ENCODE data around the gene CCDC185. TPM values are rescaled to one million over a fixed set of nuclear protein-coding genes. Genes with fewer than 3 reads are reported as not detected.

Gene CCDC185
- total RNA-seq, 1 donor from 2014 or later, result not detected

GRCh38 chr1:223403184-223403815, 10.1 kb downstream of the CCDC185 start:
- H3K4me3 Mint-ChIP-seq (ENCODE audit: unreplicated experiment), result no peak overlapping the region

GRCh38 chr1:223405507-223405906, 12.3 kb downstream of the CCDC185 start:
- no peaks in the 10 kb centered on the region for H3K36me3 Mint-ChIP-seq (ENCODE audit: unreplicated experiment)
- peaks cover 3% of the 10 kb centered on the region for H3K27me3 Mint-ChIP-seq (ENCODE audit: unreplicated experiment)

More at GRCh38 chr1:223403184-223403815, 10.1 kb downstream of the CCDC185 start:
- Mint-ChIP-seq H3K4me1 (ENCODE audit: unreplicated experiment) (no peaks in the 10 kb centered on the region), H3K27ac (ENCODE audit: unreplicated experiment) (no peak overlapping the region), H3K9me3 (ENCODE audit: unreplicated experiment) (peaks cover 29% of the 10 kb centered on the region), H3K27me3 (ENCODE audit: unreplicated experiment) (peaks cover 3% of the 10 kb centered on the region), H3K36me3 (ENCODE audit: unreplicated experiment) (no peaks in the 10 kb centered on the region)
- no peak for TF ChIP-seq CTCF (IDR thresholded peaks at IDR 0.05)
- DNase-seq (ENCODE audit: extremely low spot score, unreplicated experiment), result no peak

GRCh38 chr1:223410036-223410435, 16.8 kb downstream of the CCDC185 start:
- no peaks in the 10 kb centered on the region for H3K36me3 Mint-ChIP-seq (ENCODE audit: unreplicated experiment)
- H3K4me1 Mint-ChIP-seq (ENCODE audit: unreplicated experiment), result no peaks in the 10 kb centered on the region
- H3K9me3 Mint-ChIP-seq (ENCODE audit: unreplicated experiment), result peaks cover 9% of the 10 kb centered on the region
- no peak overlapping the region for H3K4me3 Mint-ChIP-seq (ENCODE audit: unreplicated experiment)
- H3K27ac Mint-ChIP-seq (ENCODE audit: unreplicated experiment), result no peak overlapping the region
- no peak for TF ChIP-seq CTCF (IDR thresholded peaks at IDR 0.05)
- no peak for DNase-seq (ENCODE audit: extremely low spot score, unreplicated experiment)
- peaks cover 3% of the 10 kb centered on the region for H3K27me3 Mint-ChIP-seq (ENCODE audit: unreplicated experiment)

More at GRCh38 chr1:223405507-223405906, 12.3 kb downstream of the CCDC185 start:
- Mint-ChIP-seq H3K4me3 (ENCODE audit: unreplicated experiment) (no peak overlapping the region), H3K27ac (ENCODE audit: unreplicated experiment) (no peak overlapping the region), H3K9me3 (ENCODE audit: unreplicated experiment) (peaks cover 29% of the 10 kb centered on the region), H3K4me1 (ENCODE audit: unreplicated experiment) (no peaks in the 10 kb centered on the region)
- TF ChIP-seq CTCF (IDR thresholded peaks at IDR 0.05), result no peak
- DNase-seq (ENCODE audit: extremely low spot score, unreplicated experiment), result no peak

GRCh38 chr1:223411309-223411708, 18.1 kb downstream of the CCDC185 start:
- no peak overlapping the region for H3K27ac Mint-ChIP-seq (ENCODE audit: unreplicated experiment)
- TF ChIP-seq CTCF (IDR thresholded peaks at IDR 0.05), result no peak
- H3K27me3 Mint-ChIP-seq (ENCODE audit: unreplicated experiment), result peaks cover 3% of the 10 kb centered on the region
- no peak overlapping the region for H3K4me3 Mint-ChIP-seq (ENCODE audit: unreplicated experiment)
- H3K4me1 Mint-ChIP-seq (ENCODE audit: unreplicated experiment), result no peaks in the 10 kb centered on the region
- no peaks in the 10 kb centered on the region for H3K36me3 Mint-ChIP-seq (ENCODE audit: unreplicated experiment)
- H3K9me3 Mint-ChIP-seq (ENCODE audit: unreplicated experiment), result peaks cover 5% of the 10 kb centered on the region
- no peak for DNase-seq (ENCODE audit: extremely low spot score, unreplicated experiment)

GRCh38 chr1:223411710-223412109, 18.5 kb downstream of the CCDC185 start:
- no peak for DNase-seq (ENCODE audit: extremely low spot score, unreplicated experiment)
- Mint-ChIP-seq H3K4me3 (ENCODE audit: unreplicated experiment) (no peak overlapping the region), H3K27me3 (ENCODE audit: unreplicated experiment) (peaks cover 3% of the 10 kb centered on the region), H3K4me1 (ENCODE audit: unreplicated experiment) (no peaks in the 10 kb centered on the region), H3K9me3 (ENCODE audit: unreplicated experiment) (peaks cover 1% of the 10 kb centered on the region), H3K36me3 (ENCODE audit: unreplicated experiment) (no peaks in the 10 kb centered on the region), H3K27ac (ENCODE audit: unreplicated experiment) (no peak overlapping the region)
- no peak for TF ChIP-seq CTCF (IDR thresholded peaks at IDR 0.05)

All from osteocyte (in vitro differentiated cells).